ENCODE results near the gene RNF180. TPM values are rescaled to one million over a fixed set of nuclear protein-coding genes. Genes with fewer than 3 reads are reported as not detected.

The RNF180 gene
- total RNA-seq, 1 experiment from 2014 or later: 0.30 TPM

Other genes starting within 250 kb of the RNF180 start
- not detected in 2 replicates for gene HTR1A, start 203.4 kb upstream of the RNF180 start, total RNA-seq (2014; rRNA removed; shearing (Covaris generic); ENCODE audit: low replicate concordance)